ENCODE results near the gene LCN9.

- no peak for TF ChIP-seq CTCF (conservative IDR thresholded peaks at IDR 0.05; ENCODE audit: low read depth in 2 of 2)
- no peak for TF ChIP-seq REST (IDR thresholded peaks at IDR 0.05; ENCODE audit: unreplicated experiment)
Observed at GRCh38 chr9:135687216-135687615, 24.1 kb downstream of the LCN9 start.
